HG02571 (cell line): Measurements from ENCODE around the gene HES5.

Source experiments
- ATAC-seq: cut with Tn5 transposase; IDR thresholded peaks from one replicate; pipeline ENCODE4 v1.9.1; 2021; ENCODE audit warnings: mild to moderate bottlenecking, moderate library complexity; ENCODE audit not compliant: unreplicated experiment

Gene HES5

DNA sequence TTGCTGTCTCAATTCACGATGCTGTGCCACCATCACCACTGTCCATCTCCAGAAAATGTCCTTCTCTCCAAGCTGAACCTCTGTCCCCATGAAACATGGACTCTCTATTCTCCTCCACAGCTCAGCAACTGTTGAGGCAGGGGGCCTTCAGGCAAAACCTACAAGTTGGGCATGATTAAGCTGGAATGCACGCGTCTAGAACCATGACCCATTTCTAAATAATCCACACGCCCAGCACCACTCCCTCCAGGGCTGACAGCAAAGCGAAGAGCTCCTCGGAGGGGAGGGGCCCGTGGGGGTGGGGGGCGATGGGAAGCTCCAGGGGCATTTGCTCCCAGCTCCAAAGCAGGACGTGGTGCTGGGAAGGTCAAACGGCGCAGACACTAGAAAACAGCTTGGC lies 3.3 kb upstream of the HES5 start:
- ATAC-seq, result no peak

DNA sequence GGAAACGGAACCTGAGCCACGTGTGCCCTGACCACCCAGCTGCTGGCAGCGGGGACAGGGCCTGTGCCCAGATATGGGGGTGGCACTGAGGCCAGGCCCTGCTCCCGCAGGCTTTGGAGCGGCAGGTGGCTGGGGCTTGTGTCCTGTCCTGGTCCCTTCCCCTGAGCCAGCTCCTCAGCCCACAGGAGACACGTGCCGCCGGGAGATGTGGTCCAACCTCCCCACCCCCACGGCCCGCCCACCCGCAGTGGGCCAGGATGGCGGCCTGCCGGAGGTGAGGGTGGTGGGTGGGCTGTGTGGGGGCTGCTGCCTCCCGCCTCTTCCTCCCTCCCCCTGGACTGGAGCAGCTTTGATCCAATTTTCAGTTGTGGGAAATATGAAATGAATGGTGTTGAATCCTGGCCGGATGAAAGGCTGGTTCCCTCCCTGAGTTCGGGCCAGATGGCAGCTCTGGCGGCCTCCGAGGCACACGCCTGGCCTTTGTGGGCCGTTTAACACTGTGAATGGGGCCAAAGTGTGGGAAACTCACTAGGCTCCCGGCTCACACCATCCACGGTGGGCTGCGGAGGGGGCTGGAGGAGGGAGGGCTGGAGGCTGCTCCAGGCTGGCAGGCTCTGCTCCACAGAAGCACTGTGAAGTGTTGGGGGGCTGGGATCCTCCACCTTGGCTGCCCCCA lies 2.6 kb upstream of the HES5 start:
- no peak for ATAC-seq

DNA sequence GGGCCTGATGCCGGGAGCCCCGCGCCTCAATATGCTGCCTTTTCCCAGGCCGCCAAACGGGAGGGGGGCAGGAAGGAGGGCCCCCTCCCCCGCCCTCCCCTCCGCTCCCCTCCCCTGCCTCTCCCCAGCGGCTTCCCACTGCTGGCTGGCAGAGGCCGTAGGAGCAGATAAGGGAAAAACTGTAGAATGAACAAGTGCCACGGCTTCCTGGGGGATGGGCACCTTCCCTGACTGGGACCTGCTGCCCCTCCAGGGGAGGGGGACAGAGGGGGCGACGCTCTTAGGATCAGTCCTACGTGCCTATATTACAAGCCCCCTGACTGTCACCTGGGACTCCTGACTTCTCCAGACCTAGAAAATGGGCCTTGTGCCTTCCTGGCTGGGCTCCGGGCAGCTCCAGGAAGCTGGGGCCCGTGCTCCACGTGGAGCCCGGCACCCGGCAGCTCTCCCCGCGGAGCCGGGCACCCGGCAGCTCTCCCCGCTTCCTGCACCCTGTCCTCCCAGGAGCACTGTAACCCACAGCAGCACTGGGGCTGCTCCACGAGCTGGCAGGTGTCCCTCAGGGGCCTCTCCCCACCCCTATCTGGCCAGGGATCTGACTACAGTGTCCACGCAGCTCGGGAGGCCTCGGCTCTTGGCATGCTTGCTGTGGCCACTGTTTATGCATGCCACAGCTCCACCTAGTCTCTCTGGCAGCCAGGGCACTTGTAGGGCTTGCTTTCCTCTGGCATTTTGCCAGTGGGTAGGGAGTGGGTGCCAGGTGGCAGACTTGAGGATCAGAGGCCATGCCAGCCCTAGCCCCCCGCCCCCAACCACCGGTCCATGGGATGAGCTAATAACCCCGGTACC lies 674 bp upstream of the HES5 start:
- ATAC-seq, result no peak

DNA sequence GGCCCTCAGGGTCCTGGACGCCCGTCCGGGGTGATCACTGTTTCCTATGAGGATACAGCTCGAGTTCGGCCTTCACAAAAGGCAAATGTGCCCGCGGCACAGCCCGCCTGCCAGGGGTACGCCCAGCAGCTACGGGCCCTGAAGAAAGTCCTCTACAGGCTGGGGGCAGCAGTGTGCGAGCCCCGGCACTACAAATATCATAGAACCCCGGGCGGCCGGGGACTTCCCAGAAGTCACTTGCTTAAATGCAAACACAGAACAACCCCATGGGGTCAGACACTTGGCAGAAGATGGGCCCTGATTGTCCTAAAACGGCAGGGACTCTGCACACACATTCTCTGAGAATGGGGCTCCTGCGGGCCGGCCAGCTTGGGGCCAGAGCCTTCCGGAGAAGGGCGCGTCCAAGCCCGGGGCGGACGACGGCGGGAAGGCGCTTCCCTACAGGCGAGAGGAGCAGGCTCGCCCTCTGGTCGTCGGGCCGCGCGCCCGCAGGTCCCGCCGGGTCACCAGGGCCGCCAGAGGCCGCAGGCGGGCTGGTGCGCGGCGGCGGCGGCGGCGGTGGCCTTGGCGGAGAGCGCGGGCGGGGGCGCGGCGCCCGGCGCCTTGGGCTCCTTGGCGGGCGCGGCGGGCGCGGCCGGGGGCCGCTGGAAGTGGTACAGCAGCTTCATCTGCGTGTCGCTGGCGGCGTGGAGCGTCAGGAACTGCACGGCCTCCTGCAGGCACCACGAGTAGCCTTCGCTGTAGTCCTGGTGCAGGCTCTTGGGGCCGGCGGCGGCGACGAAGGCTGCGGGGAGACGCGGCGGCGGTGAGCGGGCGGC lies 888 bp downstream of the HES5 start:
- ATAC-seq, result no peak

DNA sequence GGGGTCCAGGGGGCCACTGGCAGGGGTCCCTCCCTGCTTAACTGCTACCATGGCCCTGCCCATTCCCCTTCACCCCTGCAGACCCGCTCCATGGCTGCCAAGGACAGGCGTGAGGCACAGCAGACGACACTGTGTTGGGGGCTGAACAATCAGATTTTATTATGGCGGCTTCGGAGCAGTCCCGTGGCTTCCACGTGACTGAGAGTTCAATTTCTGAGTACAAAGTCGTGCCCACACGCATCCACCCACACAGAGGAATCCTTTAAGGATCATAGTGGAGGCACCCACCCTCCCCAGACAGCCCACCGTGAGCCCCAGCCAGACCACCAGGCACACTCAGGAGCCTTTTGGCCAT lies 1.5 kb downstream of the HES5 start:
- ATAC-seq, result no peak

DNA sequence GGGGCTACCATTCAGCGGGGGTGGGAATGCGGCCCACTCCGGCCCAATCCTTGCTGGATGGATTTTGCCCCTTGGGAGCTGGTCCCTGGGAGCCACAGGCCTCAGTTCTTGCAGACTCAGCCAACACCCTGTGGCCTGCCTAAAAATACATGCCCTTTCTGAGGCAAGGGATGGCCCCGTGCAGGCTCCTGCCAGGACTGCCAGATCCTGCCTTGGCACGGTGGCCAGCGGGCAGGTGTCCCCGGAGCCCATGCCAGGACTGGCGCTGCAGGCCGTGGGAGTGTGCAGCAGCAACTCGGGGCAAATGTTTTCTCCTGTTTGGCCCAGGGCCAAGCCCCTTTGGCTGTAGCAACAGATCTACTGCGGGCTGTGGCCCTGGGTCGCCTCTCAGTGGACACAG lies 2.0 kb downstream of the HES5 start:
- ATAC-seq, result no peak

DNA sequence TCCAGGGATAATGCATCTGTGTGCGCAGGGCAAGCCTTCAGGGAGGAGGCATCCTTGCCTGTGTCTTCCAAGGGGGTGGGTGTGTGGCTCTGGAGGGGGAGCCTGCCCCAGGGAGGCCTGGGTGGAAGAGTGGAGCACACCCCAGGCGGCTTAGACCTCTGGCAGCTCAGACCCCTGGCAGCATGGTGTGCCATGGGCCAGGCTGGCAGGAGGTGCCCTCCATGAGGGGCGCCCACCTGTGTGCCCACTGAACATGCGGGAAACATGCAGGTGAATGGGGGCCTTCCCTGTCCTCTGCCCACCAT lies 2.6 kb downstream of the HES5 start:
- ATAC-seq, result no peak

DNA sequence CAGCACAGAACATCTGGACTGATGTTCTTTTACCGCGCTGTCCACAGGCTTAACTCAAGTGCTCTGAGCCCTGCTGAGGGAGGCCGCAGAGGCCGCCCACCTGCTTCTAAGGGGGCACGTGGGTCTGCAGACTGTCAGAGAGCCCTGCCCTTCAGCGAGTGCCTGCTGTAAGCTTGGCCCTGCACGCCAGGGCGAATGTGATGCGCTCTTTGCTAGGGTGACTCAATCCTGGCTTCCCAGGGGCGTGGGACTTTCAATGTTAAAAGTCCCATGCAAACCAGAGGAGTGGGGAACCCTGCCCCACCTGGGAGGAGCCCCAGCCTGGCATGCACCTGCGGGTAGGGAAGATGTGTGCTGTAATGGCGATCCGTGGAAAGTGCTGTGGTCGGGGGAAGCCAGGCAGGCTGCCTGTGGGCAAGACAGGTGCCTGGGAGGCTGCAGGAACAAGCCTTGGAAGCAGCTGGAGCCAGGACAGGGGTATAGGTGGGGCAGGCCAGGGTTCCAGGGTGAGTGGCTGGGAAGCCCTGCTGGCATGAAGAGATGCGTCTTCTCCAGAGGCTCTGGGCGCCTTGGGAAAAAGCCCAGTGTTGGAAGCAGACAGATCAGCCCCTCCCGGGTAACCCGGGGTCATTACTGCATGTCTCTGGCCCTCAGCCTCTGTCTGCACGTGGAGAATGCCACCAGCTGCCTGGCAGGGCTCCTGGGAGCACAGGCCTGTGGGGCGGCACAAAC lies 3.1 kb downstream of the HES5 start:
- ATAC-seq, result peak; percentile 25

DNA sequence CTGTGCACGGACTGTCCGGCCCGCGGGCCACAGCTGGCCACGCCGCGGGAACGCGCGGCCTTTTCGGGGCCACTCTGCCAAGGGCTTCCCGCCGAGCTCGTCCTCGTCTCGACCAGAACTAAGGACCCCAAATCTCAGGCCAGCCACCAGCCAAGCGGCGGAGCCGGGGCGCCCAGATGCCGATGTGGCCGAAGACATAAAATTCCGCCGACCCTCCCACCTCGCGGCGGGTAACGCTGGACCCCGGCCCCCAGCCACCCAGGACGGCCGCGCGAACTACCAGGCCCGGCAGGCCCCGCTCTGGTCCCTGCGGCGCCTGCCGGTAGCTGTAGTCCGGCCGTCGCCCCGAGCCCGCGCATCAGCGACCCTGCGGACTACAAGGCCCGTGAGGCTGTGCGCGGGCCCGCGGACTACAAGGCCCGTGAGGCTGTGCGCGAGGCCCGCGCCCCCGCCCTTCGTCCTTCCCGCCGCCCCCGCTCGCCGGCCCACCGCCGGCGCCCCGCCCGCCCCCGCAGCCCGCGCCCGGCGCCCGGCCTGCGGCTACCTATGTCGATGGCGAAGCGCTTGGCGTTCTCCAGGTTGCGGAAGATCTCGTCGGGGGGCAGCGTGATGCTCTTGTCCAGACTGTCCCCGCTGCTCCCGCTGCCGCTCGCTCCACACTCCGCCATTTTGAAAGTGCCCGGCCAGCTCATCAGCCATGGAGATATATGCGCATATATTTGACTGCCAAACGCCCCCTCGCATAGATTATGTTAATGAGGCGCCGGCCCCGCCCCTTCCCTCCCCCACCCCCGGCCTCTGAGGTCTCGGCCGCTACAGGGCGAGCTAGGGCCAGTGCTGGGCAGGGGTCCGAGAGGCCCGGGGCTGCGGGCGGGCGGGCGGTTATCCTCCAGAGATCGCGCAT lies 3.9 kb downstream of the HES5 start, which contains the start of gene PANK4:
Gene PANK4 (minus strand): TSS at position 677 of the 904 bp plus-strand sequence. CDS start 9 bp downstream, at position 668.
- ATAC-seq, result peak; percentile 75

DNA sequence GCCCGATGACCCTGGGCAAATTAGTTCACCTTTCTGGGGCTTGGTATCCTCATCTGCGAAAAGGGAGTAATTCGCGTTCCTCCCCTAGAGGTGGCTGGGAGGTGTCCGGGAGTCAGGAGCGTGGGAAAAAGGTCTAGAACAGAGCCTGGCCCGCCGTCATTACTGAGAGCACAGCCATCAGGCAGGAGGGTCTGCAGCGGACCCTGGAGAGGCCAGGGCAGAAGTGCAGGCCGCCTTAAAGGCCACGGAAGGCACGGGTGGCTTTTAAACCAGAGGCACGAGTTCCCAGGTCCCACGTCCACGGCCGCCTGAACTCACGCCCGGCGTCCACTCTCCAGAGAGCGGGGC lies 4.5 kb downstream of the HES5 start:
- ATAC-seq, result no peak

DNA sequence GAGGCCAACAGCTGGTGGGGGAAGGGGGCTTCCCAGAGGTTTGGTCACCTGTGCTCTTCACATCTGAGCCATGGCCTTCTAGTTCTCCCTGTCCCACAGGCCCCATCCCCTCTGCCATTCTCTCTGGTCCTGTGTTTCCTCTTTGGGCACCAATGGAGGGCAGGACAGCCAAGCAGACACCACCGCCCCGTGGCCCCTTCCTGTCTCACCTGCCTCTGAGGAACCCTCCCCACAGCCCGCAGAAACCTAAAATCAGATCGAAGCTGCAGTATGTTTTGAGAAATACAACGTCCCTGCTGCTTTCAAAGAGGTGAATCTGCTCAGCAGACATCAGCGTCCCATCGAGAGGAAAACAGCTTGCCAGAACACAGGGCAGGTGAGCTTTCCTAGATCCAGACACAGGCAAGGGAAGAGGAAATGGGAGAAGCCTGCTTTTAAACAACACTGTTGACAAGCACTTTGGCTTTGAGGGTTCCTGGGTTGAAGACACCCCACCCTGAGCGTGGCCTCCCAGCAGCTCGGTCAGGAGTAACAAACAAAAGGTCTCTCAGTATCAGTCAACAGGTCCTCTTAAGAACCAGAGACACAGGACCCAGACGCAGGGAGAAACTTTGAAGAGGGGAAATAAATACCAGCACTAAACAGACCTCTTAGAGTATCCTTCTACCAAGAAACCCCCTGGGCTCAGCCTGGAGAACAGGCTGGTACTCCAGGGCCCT lies 6.0 kb downstream of the HES5 start:
- no peak for ATAC-seq

DNA sequence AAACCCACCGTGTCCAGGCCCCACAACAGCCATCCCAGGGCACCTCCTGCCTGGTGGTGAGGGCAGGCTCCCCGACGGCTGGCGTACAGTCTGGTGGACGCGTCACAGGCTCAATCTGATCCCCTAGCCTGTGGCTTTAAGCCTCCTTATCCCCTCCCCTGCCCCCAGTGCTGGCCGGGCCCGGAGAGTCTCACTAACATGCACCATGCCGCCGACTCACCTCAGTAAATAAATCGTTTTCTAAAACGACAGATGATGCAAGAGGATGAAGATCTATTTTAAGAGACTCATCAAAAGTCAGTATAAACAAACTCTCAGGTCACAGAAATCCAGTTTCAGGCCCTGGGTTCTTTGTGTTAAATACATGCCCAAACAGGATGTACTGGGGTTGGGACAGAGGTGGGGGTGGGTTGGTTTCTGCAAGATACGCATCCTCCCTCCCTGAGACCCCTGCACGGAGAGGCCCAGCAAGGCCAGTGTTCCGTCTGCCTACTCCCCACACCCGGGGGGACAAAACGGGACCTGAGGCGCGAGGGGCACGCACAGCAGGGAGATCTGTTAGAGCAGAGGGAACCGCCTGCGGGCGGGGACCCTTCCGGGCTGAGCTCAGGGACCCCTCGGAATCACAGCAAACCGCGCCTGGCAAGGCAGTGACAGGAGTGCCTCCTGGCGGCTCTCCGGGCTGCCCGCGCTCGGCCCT lies 6.7 kb downstream of the HES5 start:
- ATAC-seq, result no peak

DNA sequence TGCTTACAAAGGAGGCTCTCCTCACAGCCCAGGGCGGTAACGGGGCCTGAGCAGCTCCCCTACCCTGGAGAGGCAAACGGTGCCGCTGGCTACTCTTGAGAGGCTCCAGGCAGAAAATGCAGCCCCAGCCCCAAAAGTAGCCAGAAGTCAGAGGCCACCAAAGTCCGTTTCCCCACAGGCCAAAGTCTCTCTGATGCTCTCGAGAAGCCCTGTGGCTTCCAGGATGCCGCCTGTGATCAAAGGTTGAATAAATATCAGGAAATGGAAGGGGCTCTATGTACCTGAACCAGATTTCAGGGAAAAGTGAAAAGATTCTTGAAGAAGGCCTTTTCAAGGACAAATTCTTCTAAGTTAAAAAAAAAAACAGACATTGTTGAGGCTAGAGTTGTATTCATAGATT lies 7.8 kb downstream of the HES5 start:
- no peak for ATAC-seq

DNA sequence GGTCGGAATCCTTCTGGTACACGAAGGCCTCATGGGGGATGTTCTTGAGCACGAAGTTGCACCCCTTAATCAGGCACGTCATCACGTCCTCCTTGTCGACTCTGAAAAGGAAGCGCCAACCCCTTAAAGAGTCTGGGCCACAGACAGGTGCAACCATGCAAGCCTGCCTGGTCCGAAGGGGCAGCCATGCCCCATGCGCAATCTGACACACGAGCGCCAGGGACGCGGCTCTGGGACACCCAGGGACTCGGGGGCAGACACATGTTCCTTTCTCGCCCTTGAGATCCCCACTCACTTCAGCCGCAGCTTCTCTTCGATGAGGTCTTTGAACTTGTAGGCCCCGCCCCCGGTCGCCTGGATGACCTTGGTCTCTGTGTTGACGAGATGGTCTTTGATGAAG lies 9.3 kb downstream of the HES5 start:
- no peak for ATAC-seq

DNA sequence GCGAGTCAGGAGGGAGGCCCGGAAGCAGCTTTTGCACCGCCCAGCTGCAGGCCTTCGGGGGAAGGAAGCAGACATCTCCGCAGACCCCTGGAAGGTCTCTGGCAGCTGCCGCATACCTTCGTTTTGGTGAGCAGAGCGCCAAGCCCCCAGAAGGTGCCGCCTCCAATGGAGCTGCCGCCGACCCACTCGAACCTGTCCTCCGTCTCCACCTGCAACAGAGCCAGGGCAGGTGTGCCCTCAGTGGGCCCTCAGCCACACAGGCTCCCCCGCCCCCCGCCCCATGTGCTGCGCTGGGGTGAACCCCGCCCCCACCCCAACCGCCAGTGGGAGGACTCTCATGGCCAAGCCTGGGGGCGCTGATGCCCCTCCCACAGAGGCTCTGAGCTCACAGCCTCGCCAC lies 9.9 kb downstream of the HES5 start:
- no peak for ATAC-seq

DNA sequence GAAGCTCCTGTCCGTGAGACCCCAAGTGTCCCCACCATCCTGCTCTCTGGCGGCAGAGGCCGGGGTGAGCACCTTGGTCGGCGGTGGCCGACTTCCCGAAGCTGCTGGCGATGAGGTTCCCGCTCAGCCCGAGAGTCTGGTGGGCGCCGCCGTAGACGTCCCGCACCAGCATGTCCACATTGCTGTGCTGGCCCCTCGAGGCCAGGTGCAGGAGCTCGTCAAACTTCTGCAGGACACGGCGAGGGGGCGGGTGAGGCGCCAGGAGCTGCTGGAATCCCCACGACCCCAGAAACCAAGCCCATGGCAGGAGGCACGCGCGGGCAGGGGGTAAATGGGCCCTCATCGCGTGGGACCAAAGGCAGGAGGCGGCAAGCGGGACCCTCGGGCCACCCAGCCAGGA lies 10.3 kb downstream of the HES5 start:
- no peak for ATAC-seq

DNA sequence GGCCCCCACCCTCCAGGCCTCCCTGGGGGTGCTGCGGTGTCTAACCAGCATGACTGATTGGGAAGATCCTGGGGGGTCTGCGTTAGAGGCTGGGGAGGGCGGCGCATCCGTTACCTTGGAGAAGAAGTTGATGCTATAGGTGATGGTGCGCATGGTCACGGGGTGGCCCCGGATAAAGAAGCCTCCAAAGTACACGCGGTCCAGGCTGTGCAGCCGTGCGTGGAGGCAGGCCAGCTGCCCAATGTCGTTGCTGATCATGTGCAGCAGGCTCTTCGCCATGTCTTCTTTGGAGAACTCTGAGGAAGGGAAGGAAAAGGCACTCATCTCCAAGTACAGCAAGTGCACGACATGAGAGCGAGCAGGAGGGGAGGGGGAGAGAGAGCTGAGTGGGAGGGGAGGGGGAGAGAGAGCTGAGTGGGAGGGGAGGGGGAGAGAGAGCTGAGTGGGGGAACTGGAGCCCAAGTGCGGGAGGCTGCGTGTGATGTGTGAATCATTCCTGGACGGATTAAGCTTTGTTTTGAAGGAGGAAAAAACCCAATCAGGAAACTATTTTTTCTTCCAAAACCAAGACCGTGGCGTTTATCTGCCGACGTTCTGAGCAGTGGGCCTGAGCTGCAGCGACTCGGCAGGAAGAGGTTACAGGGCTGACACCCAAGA lies 10.9 kb downstream of the HES5 start:
- ATAC-seq, result no peak

DNA sequence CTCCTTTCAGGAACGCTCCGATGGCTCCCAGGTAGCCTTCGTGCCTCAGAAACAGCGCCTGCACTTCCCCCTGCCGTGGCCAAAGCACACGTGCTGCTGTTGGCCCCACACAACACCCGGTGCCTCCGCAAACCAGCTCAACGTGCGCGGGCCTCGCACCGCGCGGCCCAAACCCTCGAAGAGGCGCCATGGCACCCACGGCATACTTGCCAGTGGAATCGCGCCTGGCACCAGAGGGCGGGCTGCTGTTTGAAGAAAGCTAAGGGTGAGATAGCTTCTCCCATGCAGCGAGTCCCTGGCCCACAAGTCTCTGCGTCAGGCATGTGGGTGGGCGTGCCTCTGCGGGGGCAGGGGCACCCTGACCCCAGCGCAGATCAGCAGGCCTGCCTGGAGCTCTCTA lies 11.5 kb downstream of the HES5 start:
- no peak for ATAC-seq

DNA sequence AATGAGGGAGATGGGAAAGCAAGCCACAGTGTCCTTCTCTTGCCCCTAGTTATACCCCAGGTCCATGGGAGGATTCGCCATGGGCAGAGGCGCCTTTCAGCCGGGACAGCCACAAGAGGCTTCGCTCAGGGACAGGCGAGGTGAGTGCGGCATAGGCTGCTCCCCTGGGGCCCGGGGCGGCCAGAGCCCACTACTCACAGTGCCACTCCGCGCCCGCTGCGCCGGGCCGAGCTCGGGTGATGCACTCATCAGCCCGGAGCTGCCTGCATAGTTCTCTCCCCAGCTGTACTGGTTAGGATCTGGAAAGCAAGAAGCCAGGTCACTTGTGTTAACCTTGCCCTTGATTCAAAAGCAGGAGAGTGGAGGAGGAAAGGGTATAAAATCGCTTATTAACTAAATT lies 12.1 kb downstream of the HES5 start:
- ATAC-seq, result no peak
